GDM1 (cell line): ENCODE results near the gene C9.
"Not testable (repeated sequence)": the region's sequence is repeated elsewhere in the genome, so short reads cannot be mapped to it uniquely, and the experiment has no call there.

ENCODE experiments used
- DNase-seq: peaks from one replicate; lab custom pipeline; 2025; lab: John Stamatoyannopoulos, UW

The C9 gene

DNA sequence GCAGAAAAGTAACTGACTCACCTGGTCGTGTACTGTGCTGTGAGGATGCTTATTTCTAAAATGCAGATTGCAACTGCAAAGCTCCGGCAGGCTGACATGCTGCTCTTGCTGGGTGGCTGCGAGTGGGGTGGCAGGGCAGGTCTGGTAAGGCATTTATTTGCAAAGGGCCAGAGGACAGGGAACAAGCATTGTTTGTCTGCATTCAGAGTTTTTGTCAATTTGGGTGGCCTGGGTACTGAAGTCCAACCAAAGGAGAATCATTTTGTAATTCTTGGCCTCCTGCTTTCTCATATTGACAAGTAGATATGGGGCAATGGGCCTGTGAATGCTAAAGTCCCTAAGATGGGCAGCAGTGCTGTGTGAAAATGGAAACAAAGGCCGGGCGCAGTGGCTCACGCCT lies at the start of gene C9:
Gene C9 (minus strand): TSS at position 129 of the 400 bp plus-strand sequence. CDS start 31 bp downstream, at position 98.
- no peak for DNase-seq

DNA sequence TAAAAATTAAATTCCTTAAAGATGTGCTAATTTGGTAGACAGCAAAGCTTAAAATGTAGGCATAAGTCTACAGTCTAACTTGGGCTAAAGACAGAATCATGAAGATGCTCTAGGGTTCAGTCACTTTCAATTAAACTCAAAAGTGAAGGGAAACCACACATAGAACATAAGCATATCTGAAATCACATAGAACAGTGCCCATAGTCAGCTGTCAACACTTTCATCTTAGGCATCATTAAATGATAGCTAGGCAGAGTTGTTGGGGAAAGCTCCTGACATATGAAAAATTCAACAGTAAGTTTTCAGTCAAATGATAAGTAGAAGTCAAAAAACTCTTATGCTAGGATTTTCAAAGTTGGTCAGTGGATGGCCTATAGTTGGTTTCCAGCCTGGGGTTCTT lies 49.5 kb upstream of the C9 start:
- DNase-seq: no peak

DNA sequence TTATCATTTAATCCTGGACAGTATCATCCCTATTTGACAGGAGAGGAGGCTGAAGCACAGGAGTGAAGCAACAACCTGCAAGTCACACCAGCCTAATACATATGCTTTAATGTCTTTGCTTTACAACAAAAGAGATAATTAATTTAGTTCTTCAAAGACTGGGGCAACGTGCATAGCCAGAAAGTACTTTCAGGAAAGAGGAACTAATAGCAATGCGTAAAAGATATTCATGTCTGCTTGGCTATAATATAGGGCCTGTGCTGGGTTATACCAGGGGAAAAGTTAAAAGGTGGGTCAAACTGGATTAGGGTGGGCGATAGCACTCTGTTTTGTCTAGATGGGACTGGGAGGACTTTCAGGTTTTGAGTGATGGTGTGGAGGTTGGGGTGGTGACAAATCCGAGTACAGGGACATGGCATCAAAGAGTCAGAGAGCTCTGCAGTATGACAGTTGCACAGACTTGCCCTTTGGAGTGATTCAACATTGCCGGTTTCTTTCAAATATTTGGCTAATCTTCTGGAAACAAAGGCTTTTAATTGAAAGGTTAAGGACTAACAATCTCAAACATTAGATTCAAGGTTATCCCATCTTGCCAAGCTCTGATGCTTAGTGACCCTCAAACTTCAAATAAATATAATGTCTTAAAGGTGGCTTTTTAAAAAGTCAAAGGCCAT lies 48.6 kb upstream of the C9 start:
- no peak for DNase-seq

DNA sequence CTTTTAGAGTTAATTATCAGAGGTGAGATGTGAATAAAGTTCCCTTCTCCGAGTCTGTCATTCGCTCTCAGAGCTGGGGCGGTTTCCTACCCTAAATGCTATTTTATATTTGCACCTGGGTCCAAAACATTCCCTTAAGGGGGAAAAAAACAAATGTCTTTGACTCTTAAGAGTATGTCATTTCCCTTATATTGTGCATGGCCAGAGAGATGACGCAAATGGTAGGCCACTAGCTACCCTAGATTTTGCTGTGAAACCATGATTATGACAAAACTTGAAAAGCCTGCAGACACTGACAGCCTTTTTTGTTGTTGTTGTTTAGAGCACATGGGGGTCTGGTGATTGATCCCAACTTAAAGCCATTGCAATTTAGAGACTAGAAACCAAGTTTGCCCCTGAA lies 47.7 kb upstream of the C9 start:
- DNase-seq: no peak

DNA sequence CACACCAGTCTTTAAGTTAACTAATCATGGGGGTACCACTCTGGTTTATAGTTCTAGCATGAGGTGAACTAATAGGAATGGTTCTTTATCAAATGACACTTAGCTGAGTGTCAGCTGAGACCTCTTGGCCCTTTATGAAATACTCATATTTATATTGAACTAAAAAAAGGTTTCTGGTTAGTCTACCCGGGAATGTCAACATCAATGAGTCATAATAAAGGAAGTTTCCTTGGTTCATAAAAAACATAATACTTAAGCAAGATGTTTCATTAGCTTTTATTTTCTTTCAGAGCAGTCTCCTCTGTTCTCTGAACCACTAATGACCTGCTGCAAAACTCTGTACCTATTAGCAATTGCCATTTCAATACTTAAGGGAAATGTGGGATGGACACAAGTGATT lies 46.8 kb upstream of the C9 start:
- no peak for DNase-seq

DNA sequence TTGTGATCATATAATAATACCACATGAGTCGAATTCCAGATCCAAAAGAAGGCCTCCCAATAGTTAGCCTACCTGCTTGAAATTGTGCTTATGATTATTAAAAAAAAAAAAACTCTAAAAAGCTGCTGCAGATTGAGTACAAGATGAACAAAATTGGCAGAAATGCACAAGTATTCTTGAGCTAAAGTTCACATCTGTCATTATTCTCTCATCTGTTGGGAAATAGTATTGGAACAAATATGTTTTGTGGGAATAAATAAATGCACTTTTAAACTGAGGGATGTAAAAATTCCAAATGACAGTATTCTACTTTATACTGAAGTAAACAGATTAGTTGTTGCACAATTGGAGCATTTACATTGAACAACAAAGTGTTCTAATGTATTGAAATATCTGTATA lies 44.7 kb upstream of the C9 start:
- DNase-seq: no peak

DNA sequence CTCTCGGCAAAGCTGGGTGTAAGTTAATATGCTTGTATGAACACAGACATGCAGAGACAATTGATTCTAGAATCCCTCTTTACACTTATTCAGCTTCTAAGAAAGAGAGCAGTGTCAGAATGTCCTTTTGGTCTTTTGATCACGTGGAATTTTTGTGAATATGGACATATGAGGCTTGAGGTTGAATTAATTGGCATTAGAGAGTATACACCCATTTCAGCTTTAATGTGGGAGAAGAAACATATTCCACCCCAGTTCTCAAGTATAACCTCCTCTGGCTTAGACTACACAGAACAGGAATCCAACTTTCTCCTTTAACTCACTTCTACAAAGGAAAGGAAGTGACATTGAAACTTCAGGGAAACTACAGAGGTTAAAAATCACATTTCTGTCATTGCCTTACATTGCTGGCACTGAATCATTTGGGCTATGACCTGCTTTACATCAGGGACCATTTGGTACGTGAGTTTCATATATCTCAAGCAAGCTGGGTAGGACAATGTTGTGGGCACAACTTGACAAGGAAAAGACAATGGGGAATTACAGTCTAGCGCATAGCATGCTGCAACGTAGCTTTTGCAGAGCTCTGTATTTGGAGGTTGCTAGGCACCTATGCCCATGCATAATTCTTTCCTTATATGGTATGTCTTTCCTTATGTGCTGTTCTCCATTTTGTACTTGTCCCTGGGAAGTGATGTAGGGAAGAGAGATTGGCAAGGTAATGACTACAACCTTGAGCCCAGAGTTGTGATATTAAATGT lies 41.0 kb upstream of the C9 start:
- no peak for DNase-seq

DNA sequence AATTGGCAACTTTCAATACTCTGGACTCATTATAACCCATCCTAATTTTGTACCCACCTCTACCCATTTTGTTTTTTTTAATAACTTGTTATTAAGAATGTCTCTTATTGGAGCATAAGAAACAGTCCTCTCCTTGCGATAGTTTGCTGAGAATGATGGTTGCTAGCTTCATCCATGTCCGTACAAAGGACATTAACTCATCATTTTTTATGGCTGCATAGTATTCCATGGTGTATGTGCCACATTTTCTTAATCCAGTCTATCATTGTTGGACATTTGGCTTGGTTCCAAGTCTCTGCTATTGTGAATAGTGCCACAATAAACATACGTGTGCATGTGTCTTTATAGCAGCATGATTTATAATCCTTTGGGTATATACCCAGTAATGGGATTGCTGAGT lies 39.5 kb upstream of the C9 start:
- not testable (repeated sequence) for DNase-seq

DNA sequence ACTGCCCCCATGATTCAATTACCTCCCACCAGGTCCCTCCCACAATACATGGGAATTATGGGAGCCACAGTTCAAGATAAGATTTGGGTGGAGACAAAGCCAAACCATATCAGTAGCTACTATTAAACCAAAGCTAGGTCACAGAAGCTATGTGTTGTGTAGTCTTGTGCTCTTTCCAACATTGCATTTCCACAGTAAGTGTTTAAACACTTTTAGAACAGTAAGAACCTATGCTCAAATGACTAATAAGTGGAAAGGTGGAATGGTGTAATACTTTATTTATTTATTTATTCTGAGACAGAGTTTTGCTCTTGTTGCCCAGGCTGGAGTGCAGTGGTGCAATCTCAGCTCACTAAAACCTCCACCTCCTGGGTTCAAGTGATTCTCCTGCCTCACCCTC lies 37.8 kb upstream of the C9 start:
- not testable (repeated sequence) for DNase-seq

DNA sequence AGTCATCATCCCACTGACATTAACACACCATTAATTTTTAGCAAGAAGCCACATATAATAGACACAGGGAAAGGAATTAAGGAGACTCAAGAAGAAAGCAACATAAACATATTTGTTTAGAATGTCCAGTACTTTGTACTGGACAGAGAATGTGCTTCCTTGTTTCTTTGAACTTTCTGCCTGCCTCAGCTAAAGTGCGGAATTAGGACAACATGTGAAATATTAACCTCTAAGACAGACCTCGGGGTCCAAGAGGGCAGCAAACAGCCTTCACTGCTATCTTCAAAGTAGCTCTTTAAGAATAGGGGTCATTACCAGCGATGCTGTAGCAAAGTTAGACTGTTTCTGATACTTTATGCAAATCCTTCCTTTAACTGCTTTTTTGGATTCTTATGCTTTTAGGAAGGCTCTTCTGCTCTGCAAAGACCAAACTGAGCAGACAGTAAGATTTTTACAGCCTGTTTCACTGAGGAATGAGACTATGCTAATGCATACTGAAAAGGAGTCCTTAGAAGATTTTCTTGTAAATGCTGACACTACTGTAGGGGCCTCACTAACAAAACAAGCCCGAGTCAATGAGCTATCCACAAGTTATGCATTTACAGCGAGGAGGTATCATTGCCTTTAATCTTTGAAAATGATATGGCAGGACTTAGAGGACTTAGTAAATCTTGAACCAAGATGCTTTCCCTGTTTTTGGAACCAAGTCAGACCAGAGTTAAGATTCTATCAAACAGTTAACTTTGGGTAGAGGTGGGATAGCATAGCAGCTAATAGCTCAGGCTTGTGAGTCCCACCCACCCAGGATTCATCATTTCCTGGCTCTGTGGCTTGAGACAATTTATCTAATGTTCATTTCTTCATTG lies 36.7 kb upstream of the C9 start:
- DNase-seq: no peak

DNA sequence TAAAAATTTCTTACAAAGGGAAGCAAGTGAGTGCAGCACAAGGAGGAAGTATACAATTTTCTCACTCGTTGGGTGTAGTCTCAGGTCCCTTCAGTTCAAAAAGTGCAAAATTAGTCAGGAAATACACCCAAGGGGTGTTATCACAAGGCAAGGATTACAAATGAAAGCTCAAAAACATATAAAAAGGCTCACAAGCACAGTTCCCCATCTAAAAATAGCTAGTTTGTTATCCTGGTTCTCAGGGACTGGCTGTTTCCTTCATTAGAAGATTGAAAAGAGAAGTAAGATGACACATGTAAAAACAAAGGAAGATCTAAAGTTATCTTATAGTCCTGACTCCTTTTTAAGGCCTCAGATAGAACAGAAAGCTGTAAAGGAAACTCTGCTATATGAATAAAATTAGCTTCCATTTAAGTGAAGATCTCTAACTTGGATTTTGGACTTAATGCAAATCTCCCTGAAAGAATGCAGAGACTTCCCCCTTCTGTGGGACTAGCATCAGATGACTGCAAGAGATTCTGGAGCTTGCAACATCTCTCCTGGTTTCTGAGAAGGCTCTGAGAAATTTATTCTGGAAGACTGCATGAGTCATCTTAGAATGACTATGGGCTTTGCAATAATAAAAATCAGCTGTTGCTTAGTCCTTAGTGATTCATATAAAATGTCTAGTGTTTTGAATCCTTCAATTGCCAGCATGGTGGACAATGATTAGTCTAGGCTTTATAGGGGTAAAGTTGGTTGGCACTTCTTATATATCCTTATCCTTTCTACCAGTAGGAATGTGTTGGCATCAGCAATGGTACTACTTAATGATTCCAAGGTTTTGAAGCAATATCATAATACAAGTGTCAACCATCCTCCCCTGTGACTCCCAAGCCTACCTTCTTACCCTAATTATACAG lies 35.1 kb upstream of the C9 start:
- peak; percentile 63 for DNase-seq

DNA sequence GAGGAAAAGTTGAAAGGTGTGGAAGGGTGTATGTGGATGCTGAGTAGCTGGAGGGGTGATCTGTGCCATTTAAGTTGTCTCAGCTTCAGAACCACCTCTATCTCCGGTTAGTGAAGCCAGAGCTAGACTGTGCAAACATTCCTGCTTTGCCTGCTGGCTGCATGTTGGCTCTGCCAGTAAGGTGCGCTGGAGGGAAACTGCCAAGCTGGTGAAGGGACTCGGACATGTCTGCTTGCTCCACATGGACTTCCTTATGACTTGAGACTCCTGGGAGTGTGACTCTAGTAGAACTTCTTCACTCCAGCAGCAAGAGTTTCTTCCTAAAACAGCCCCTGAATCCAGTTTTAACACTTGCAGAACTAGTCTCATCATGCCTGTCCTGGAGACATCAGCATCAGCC lies 32.5 kb upstream of the C9 start:
- DNase-seq: no peak

DNA sequence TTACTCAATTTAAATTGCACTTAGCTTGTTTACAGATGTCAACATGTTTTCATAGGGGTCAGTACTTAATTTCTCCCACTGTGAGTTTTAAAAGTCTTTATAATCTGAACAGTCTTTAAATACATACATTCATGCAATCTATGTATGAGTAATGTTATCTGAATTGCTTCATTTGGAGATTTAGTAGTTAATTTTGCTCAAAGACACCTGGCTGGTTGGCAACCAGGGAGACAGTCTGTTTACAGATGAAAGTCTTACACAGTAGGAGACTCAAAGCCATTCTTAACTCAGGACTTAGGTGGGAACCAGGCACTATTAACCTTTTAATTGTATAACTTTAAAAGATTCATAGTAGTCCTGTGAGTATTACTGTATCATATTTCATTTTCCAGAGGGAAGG lies 31.2 kb upstream of the C9 start:
- no peak for DNase-seq

DNA sequence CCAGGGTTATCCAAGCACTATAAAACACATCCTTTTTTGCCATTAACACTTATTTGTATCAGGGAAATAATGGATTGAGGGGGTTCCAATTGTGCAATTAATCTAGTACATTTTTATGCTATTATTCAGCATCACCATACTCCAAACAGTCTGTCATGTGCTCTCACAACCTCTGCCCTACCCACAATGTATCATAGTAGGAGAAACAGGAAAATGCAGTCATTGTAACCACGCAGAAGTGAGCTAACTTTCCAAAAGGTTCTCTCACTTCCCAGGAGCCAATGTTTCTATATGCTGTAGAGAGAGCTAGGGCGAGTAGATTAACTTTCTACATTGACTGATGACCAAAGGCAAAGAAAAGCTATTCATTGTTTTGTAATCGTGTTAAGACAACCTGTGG lies 30.7 kb upstream of the C9 start:
- no peak for DNase-seq

DNA sequence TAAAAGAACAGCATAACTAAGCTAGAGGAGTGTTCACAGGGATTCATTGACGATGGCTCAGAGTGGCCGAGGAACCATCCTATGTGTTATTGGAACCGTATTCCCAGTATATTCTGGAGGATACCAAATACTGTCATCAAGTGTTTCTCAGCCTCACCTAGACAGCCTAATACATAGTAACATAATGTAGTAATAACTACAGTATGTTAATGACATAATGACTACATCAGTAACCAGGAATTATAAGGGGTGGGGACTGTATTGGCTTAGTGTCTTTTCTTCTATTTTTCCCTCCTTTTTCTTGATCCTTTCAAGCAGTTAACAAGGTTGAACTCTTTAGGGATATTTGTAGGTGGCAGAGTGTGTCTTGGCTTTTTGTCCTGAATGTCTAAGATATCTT lies 26.6 kb upstream of the C9 start:
- no peak for DNase-seq

DNA sequence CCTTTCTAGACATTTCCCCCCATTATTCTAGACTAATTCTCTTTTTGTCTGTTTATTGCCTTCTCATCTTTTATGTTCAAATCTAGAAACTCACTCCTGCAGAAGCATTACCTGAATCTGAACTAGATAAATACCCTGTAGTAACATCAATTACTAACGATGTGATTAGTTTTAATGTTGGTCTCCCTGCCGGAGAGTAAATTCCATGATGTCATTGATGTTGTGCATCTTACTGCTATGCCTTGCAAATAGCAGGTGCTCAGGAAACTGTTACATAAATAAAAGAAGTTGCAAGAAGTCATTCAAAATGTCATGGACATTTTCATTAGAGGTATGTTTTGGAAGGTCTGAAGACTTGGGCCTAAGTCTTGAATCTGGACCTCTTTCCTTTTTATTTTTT lies 23.0 kb upstream of the C9 start:
- DNase-seq: no peak

DNA sequence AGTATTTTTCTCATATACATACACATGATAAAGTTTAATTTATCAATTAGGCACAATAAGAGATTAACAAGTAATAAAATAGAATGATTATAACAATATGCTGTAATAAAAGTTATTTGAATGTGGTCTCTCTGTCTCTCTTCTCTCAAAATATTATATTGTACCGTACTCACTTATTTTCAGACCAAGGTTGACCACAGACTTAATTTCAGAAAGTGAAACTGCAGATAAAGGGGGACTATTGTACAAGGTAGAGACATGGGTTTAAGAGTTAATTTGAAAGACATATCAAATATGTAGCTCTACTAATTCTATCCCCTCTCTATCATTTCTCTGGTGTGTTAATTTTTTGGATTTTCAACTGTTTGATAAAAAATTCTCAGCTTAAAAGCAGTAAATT lies 20.0 kb upstream of the C9 start:
- no peak for DNase-seq

DNA sequence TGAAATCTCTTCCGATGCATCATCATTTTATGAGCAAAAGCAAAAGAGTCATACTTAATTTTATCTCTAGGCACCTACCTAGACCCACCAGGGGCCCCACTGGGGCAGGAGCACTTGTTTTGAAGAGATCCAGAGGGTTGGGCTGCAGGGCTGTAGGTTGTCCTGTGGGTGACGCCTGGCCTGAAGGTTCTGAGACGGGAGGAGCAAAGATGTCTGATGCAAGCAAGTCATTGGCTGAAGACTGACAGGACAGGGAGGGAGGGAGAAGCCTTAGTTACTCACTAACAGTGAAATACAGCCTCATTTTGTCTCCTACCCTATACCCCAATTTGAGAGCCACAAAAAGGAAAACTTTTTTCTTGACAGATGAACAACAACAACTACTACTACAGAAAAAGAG lies 17.1 kb upstream of the C9 start:
- no peak for DNase-seq

DNA sequence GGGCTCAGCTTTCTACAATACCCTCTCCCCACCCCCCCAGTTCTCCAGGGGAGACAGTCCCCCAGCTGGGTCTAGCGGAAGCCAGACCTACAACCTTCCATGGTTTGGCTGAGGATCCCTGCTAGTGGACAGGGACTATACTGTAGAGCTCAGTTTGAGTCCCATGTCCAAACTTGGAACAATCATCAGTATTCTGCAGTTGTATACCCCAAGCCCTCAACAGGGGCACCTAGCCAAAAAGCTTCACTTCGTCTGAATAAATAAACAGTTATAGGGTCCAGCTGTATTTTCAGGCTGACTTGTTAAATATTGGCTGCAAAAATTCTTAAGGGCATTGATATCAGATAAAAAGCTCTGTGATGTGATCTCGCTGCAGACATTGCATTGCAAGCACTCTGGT lies 15.4 kb upstream of the C9 start:
- DNase-seq: no peak

DNA sequence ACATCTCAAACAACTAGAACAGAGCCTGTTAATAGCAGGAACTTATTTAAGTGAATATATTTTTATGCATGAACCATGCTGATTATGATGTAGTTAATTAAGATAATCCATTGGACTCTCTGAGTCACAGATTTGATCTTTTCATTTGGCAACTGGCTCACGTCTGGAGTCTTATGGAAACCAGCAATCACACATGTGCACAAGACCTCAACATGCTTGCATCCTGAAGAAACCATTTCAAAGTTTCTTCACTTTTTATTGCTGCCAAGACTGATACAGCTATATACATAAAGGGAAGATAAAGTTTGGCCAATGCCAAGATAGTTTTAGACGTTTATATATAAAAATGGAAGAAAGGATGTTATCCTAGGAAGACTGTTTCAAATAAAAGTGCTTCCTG lies 13.3 kb upstream of the C9 start:
- no peak for DNase-seq

DNA sequence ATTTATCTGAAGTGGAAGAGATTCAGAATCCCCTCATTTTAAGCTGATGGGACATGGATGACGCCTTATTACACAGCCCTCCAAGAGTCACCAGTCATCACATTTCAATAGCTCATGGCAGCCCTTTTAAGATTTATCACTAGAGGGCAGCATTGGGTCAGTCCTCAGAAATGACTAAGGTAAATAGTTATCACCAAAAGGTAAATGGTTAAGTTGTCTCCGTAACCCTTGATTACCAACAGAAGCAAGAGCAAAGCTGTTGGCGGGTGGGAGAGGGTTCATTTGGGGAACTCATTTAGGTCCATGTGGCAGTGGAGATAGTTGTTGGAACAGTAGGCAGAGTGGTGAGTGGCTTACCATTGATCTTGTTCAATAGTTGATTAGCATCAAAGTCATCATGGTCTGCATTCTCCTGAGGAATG lies 12.0 kb upstream of the C9 start:
- DNase-seq: peak; percentile 35

DNA sequence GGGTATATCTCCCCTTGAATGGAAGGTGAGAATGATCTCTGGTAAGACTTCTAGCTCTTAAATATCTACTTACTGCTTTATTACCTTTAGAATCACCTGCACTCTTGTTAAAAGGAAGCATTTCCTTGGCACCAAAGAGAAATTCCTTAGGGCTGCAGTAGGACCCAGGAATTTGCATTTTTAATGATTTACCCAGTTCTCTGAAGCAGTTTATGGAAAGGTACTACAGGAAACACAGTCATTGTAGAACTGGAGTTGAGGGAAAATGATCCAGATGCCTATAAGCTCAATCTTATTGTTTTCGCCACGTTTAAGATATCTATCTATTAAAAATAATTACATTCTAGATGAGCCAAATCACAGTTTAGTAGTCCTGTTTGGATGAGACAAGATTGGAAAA lies 9.5 kb upstream of the C9 start:
- DNase-seq: no peak
